Spleen (tissue), 7 donors: Measurements from ENCODE around the gene PLA2G4A.

Source experiments
- POLR2AphosphoS5 ChIP-seq, 3 donors: sonication (generic); formaldehyde crosslinking; IDR thresholded peaks; one replicate each; pipeline ENCODE4 v1.5.1; 2017; ENCODE audit warnings: antibody characterized with exemption in 3 of 3
- TF ChIP-seq, protein P1 (sequence below), 11 experiments: fragments of 200-600 bp in 7 of 11; fragments of 450-650 bp in 4 of 11; sonication (generic) in 4 of 11; IDR thresholded peaks in 8 of 11; conservative IDR thresholded peaks in 3 of 11; 1 replicate in 7 of 11; 2 replicates in 4 of 11; pipeline versions ENCODE4 v1.4.0 to v1.8.0; 2016 to 2021; ENCODE audit warnings: antibody characterized with exemption in 11 of 11, inconsistent platforms in 4 of 11, mild to moderate bottlenecking in 1 of 11
- donor health status: DM: no; HTN: no; CAD: no; lungs with moderate emphysema.
- donor health status: DM: no; HTN: no; CAD: no.
- donor health status: DM: no; HTN: no; CAD: no.

DNA sequence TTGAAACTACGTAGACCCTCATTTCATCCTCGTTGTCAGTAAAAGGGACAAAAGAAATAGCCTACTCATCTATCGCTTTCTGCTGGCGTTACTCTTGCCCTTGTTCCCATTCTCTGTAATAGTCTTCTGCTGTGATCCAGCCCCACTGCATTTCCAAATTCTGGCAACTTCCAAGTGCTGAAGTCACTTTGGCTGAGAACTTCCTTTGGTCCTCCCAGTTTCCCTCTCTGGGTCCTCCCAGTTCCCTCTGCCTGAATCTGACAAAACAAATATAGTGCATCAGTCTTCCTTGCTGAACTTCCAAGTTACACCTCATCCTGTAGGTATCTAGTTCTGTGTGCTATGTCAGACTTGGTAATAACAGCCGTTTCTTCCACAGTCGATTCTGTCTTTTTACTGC is 47.0 kb upstream of the PLA2G4A start:
- TF ChIP-seq, protein P1, sequence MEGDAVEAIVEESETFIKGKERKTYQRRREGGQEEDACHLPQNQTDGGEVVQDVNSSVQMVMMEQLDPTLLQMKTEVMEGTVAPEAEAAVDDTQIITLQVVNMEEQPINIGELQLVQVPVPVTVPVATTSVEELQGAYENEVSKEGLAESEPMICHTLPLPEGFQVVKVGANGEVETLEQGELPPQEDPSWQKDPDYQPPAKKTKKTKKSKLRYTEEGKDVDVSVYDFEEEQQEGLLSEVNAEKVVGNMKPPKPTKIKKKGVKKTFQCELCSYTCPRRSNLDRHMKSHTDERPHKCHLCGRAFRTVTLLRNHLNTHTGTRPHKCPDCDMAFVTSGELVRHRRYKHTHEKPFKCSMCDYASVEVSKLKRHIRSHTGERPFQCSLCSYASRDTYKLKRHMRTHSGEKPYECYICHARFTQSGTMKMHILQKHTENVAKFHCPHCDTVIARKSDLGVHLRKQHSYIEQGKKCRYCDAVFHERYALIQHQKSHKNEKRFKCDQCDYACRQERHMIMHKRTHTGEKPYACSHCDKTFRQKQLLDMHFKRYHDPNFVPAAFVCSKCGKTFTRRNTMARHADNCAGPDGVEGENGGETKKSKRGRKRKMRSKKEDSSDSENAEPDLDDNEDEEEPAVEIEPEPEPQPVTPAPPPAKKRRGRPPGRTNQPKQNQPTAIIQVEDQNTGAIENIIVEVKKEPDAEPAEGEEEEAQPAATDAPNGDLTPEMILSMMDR (IDR thresholded peaks at IDR 0.05 in 8 of 11, conservative IDR thresholded peaks at IDR 0.05 in 3 of 11), result no peak
- no peak for TF ChIP-seq POLR2AphosphoS5 (IDR thresholded peaks at IDR 0.05)
